Body of pancreas (tissue), 4 donors: ENCODE measurements around the gene HEBP2. TPM values are rescaled to one million over a fixed set of nuclear protein-coding genes. Genes with fewer than 3 reads are reported as not detected.

ENCODE experiments used
- ATAC-seq: fragments of 150-250 bp; one replicate; pipeline ENCODE4 v1.9.1; 2016
- DNase-seq, 4 donors: peaks; one replicate each; pipeline ENCODE4 v3.0.0-alpha.2; 2019
- H3K27ac ChIP-seq, 4 donors: fragments of 200-600 bp; sonication (generic); 1 replicate in 3 of 4; 2 replicates in 1 of 4; pipeline versions ENCODE4 v1.5.1 to v1.6.1; 2016 to 2019; ENCODE audit warnings: mild to moderate bottlenecking in 1 of 4, mixed read lengths in 1 of 4, moderate library complexity in 1 of 4
- H3K27me3 ChIP-seq, 2 donors: fragments of 200-600 bp; sonication (generic); one replicate each; pipeline ENCODE4 v1.6.0; 2016; ENCODE audit warnings: mild to moderate bottlenecking in 1 of 2
- H3K36me3 ChIP-seq, 2 donors: fragments of 200-600 bp; sonication (generic); replicated peaks in 1 of 2; 2 replicates each; pipeline ENCODE4 v1.5.1; 2016; ENCODE audit warnings: low read depth in 2 of 2; ENCODE audit not compliant: insufficient read depth in 1 of 2
- H3K4me1 ChIP-seq: fragments of 200-600 bp; sonication (generic); one replicate; pipeline ENCODE4 v1.6.0; 2016
- H3K4me3 ChIP-seq, 2 donors: fragments of 200-600 bp; sonication (generic); 1 replicate in 1 of 2; 2 replicates in 1 of 2; pipeline ENCODE4 v1.5.1; 2016 to 2019
- H3K9me3 ChIP-seq, 3 donors: fragments of 200-600 bp; sonication (generic); 1 replicate in 2 of 3; 2 replicates in 1 of 3; pipeline ENCODE4 v1.5.1; 2016
- POLR2A ChIP-seq, 3 donors: fragments of 450-650 bp; IDR thresholded peaks; one replicate each; pipeline ENCODE4 v1.6.1; 2016; ENCODE audit warnings: antibody characterized with exemption in 3 of 3, mild to moderate bottlenecking in 2 of 3
- WGBS, 2 donors: methylation state at CpG; one replicate each; pipeline ENCODE4 v1.1.5; 2017; 5-methylcytosine and 5-hydroxymethylcytosine counted together
- intact Hi-C: fragments of 100-400 bp; cut with DNase I; formaldehyde crosslinking; loops from one replicate; pipeline ENCODE4 v1.15.1; 2023
- total RNA-seq, 2 donors: library from RNA; depleted of rRNA; stranded (reverse); fragments of >200 nt; gene quantifications; one replicate each; pipeline ENCODE4 v1.1.0, GENCODE V29; 2016
- TF ChIP-seq, protein P1 (sequence below), 7 experiments: fragments of 450-650 bp in 4 of 7; fragments of 200-600 bp in 3 of 7; sonication (generic) in 3 of 7; IDR thresholded peaks; one replicate each; pipeline ENCODE4 v1.5.1; 2016 to 2019; ENCODE audit warnings: antibody characterized with exemption in 7 of 7

HEBP2 gene
- total RNA-seq, 2 donors from 2014 or later: 33.2 to 181 TPM

GRCh38 chr6:138387577-138388368 lies 16.2 kb upstream of the HEBP2 start:
- DNase-seq (peak in 1 of 4 donors; percentile 17), ATAC-seq (no peak)
- no peaks in the 10 kb centered on the region for H3K9me3 ChIP-seq
- intact Hi-C loops: no loop called here
- H3K27ac ChIP-seq: no peak overlapping the region
- TF ChIP-seq, protein P1, sequence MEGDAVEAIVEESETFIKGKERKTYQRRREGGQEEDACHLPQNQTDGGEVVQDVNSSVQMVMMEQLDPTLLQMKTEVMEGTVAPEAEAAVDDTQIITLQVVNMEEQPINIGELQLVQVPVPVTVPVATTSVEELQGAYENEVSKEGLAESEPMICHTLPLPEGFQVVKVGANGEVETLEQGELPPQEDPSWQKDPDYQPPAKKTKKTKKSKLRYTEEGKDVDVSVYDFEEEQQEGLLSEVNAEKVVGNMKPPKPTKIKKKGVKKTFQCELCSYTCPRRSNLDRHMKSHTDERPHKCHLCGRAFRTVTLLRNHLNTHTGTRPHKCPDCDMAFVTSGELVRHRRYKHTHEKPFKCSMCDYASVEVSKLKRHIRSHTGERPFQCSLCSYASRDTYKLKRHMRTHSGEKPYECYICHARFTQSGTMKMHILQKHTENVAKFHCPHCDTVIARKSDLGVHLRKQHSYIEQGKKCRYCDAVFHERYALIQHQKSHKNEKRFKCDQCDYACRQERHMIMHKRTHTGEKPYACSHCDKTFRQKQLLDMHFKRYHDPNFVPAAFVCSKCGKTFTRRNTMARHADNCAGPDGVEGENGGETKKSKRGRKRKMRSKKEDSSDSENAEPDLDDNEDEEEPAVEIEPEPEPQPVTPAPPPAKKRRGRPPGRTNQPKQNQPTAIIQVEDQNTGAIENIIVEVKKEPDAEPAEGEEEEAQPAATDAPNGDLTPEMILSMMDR (IDR thresholded peaks at IDR 0.05): no peak
- TF ChIP-seq POLR2A (IDR thresholded peaks at IDR 0.05): no peak
- H3K27me3 ChIP-seq: no peaks in the 10 kb centered on the region
- H3K4me1 ChIP-seq: peaks cover 7% of the 10 kb centered on the region
- H3K4me3 ChIP-seq: no peak overlapping the region
- no peaks in the 10 kb centered on the region for H3K36me3 ChIP-seq
- WGBS, 2 donors: 48 to 53% methylated on average over 8 of the region's 8 CpGs

- H3K27ac ChIP-seq: no peak overlapping the region
- H3K9me3 ChIP-seq: no peaks in the 10 kb centered on the region
- intact Hi-C loops: no loop called here
- no peak for TF ChIP-seq POLR2A (IDR thresholded peaks at IDR 0.05)
- TF ChIP-seq, protein P1 (IDR thresholded peaks at IDR 0.05): no peak
- no peaks in the 10 kb centered on the region for H3K27me3 ChIP-seq
- H3K4me1 ChIP-seq: peaks cover 7% of the 10 kb centered on the region
- no peak overlapping the region for H3K4me3 ChIP-seq
- no peak for ATAC-seq
- DNase-seq: no peak
- 93 to 94% methylated on average over 5 of the region's 5 CpGs for WGBS, 2 donors
- no peaks in the 10 kb centered on the region for H3K36me3 ChIP-seq
Measured at GRCh38 chr6:138389551-138389950, 14.5 kb upstream of the HEBP2 start.

- no peaks in the 10 kb centered on the region for H3K27me3 ChIP-seq
- no peaks in the 10 kb centered on the region for H3K4me1 ChIP-seq
- intact Hi-C loops: no loop called here
- H3K9me3 ChIP-seq: no peaks in the 10 kb centered on the region
- H3K36me3 ChIP-seq: no peaks in the 10 kb centered on the region
- H3K4me3 ChIP-seq: no peak overlapping the region
- DNase-seq: no peak
- H3K27ac ChIP-seq: no peak overlapping the region
- TF ChIP-seq POLR2A (IDR thresholded peaks at IDR 0.05): no peak
- TF ChIP-seq, protein P1 (IDR thresholded peaks at IDR 0.05): no peak
- WGBS, 2 donors: 72 to 73% methylated on average over 5 of the region's 5 CpGs
- ATAC-seq: no peak
Measured at GRCh38 chr6:138393871-138394783, 9.9 kb upstream of the HEBP2 start.

DNA sequence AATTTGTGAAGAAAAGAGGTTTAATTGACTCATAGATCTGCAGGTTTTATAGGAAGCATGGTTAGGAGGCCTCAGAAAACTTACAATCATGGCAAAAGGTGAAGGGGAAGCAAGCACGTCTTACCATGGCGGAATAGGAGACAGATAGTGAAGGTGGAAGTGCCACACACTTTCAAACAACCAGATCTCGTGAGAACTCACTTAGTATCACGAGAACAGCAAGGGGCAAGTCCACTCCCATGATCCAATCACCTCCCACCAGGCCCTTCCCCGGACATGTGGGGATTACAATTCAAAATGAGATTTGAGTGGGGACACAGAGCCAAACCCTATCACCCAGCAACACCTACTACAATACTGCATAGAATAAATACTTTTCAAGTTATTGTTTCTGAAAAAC lies 7.3 kb upstream of the HEBP2 start:
- 86 to 87% methylated on average over 5 of the region's 5 CpGs for WGBS, 2 donors
- intact Hi-C loops: no loop called here
- TF ChIP-seq, protein P1 (IDR thresholded peaks at IDR 0.05): no peak
- no peak for TF ChIP-seq POLR2A (IDR thresholded peaks at IDR 0.05)

More for the DNA sequence above, 7.3 kb upstream of the HEBP2 start:
- DNase-seq: no peak
- Histone ChIP-seq H3K27me3 (no peaks in the 10 kb centered on the region), H3K27ac (no peak overlapping the region), H3K4me1 (no peaks in the 10 kb centered on the region), H3K4me3 (no peak overlapping the region), H3K9me3 (no peaks in the 10 kb centered on the region), H3K36me3 (no peaks in the 10 kb centered on the region)
- ATAC-seq: no peak
